Endothelial cell of umbilical vein (primary cell): ENCODE measurements around the gene STRA8.

Source experiments
- MYC ChIP-seq: IDR thresholded peaks from one replicate; pipeline ENCODE4 v1.6.1; 2011; ENCODE audit warnings: mild to moderate bottlenecking, low read depth, low read length
- POLR2A ChIP-seq: IDR thresholded peaks from 2 replicates; pipeline ENCODE4 v1.6.1; 2012; ENCODE audit warnings: low read depth, mild to moderate bottlenecking, control low read depth, low read length

DNA sequence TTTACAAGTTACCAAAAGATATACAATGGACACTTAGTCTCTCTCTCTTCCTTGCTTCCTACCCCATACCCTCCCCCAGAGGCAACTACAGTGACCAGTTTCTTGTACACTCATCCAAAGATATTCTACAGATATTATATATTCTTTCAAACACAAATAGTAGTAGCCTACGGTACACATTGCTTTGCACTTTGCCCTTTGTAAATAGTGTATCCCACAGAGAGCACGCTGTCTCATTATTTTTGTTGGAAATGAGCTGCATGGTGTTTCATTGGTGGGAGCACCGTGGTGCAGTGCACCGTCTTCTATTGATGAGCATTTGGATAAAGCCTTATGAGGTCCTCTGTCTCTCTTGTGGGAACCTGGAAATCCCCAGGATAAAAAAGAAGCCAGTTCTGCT lies 24.2 kb downstream of the STRA8 start:
- TF ChIP-seq MYC, result no peak
- no peak for TF ChIP-seq POLR2A
